ENCODE measurements around the gene RMND5A.
"Not testable (repeated sequence)": the region's sequence is repeated elsewhere in the genome, so short reads cannot be mapped to it uniquely, and the experiment has no call there.

- not testable (repeated sequence) for TF ChIP-seq CTCF, POLR2A (IDR thresholded peaks at IDR 0.05)
These were observed 13.4 kb downstream of the RMND5A start for GRCh38 chr2:86733528-86733927.
